Activated CD8-positive, alpha-beta memory T cell treated with anti-CD3 and anti-CD28 coated beads, Interleukin-2, amount 50 U/mL, for 1 hour (primary cell): ENCODE measurements around the gene PARVA.

Experiments
- DNase-seq: peaks from one replicate; pipeline ENCODE4 v3.0.0-alpha.2; 2020; ENCODE audit errors: extremely low read depth

PARVA gene

GRCh38 chr11:12376259-12377081 lies 901 bp upstream of the PARVA start:
- no peak for DNase-seq

GRCh38 chr11:12377824-12378593 lies 638 bp downstream of the PARVA start:
- DNase-seq: no peak

- DNase-seq: no peak
Observed at GRCh38 chr11:12380565-12381325, 3.4 kb downstream of the PARVA start.

GRCh38 chr11:12381875-12382274 lies 4.5 kb downstream of the PARVA start:
- no peak for DNase-seq

GRCh38 chr11:12382451-12382850 lies 5.1 kb downstream of the PARVA start:
- no peak for DNase-seq

GRCh38 chr11:12386309-12386708 lies 8.9 kb downstream of the PARVA start:
- no peak for DNase-seq

GRCh38 chr11:12386745-12387144 lies 9.4 kb downstream of the PARVA start:
- DNase-seq: no peak

GRCh38 chr11:12388173-12388572 lies 10.8 kb downstream of the PARVA start:
- DNase-seq: no peak

- no peak for DNase-seq
Observed at GRCh38 chr11:12388939-12389670, 11.7 kb downstream of the PARVA start.

GRCh38 chr11:12389676-12390657 lies 12.6 kb downstream of the PARVA start:
- DNase-seq: no peak

GRCh38 chr11:12390687-12391110 lies 13.3 kb downstream of the PARVA start:
- no peak for DNase-seq

- DNase-seq: no peak
Observed at GRCh38 chr11:12392672-12393071, 15.3 kb downstream of the PARVA start.

GRCh38 chr11:12393691-12394090 lies 16.3 kb downstream of the PARVA start:
- no peak for DNase-seq

- DNase-seq: no peak
Observed at GRCh38 chr11:12394601-12395000, 17.2 kb downstream of the PARVA start.

GRCh38 chr11:12395333-12395732 lies 18.0 kb downstream of the PARVA start:
- no peak for DNase-seq

GRCh38 chr11:12397931-12398334 lies 20.6 kb downstream of the PARVA start:
- no peak for DNase-seq

- no peak for DNase-seq
Observed at GRCh38 chr11:12399355-12399754, 22.0 kb downstream of the PARVA start.

- DNase-seq: no peak
Observed at GRCh38 chr11:12402025-12402424, 24.7 kb downstream of the PARVA start.

- no peak for DNase-seq
Observed at GRCh38 chr11:12402691-12403120, 25.3 kb downstream of the PARVA start.
